ENCODE measurements around the gene FBXL7.

- TF ChIP-seq CTCF (IDR thresholded peaks at IDR 0.05), result no peak
- no peak for TF ChIP-seq POLR2A (IDR thresholded peaks at IDR 0.05)
Observed at GRCh38 chr5:15496886-15497285, 3.1 kb upstream of the FBXL7 start.

Data from right lobe of liver (tissue), 4 donors.